Tibial artery (tissue), 4 donors: ENCODE measurements around the gene EPHB1.

Experiments used
- DNase-seq, 2 donors: peaks; one replicate each; pipeline ENCODE4 v3.0.0-alpha.2; 2019
- H3K27ac ChIP-seq, 2 donors: fragments of 200-600 bp; sonication (generic) in 1 of 2; 1 replicate in 1 of 2; 2 replicates in 1 of 2; pipeline ENCODE4 v1.5.1; 2018 to 2019; ENCODE audit warnings: mild to moderate bottlenecking in 1 of 2
- H3K27me3 ChIP-seq, 2 donors: fragments of 200-600 bp; sonication (generic) in 1 of 2; one replicate each; pipeline versions ENCODE4 v1.5.1 to v1.6.0; 2016 to 2019
- H3K36me3 ChIP-seq, 3 donors: fragments of 200-600 bp; sonication (generic) in 2 of 3; one replicate each; pipeline ENCODE4 v1.5.1; 2016 to 2019; ENCODE audit warnings: mild to moderate bottlenecking in 2 of 3
- H3K4me1 ChIP-seq, 4 donors: fragments of 200-600 bp; sonication (generic) in 2 of 4; 1 replicate in 3 of 4; 2 replicates in 1 of 4; pipeline ENCODE4 v1.5.1; 2016 to 2019
- H3K4me3 ChIP-seq, 2 donors: fragments of 200-600 bp; sonication (generic) in 1 of 2; 1 replicate in 1 of 2; 2 replicates in 1 of 2; pipeline ENCODE4 v1.5.1; 2018 to 2019; ENCODE audit warnings: mild to moderate bottlenecking in 2 of 2
- H3K9me3 ChIP-seq, 3 donors: fragments of 200-600 bp; sonication (generic) in 1 of 3; one replicate each; pipeline ENCODE4 v1.5.1; 2016 to 2019
- intact Hi-C: fragments of 100-400 bp; cut with DNase I; formaldehyde crosslinking; loops from one replicate; pipeline ENCODE4 v1.15.0; 2023; ENCODE audit warnings: low total_unique reads
- TF ChIP-seq, protein P1 (sequence below), 2 experiments: fragments of 200-600 bp in 1 of 2; fragments of 450-650 bp in 1 of 2; IDR thresholded peaks; one replicate each; pipeline ENCODE4 v1.5.1; 2017 to 2019; ENCODE audit warnings: antibody characterized with exemption in 2 of 2, mild to moderate bottlenecking in 1 of 2, moderate library complexity in 1 of 2

Gene EPHB1

GRCh38 chr3:134985864-134986715, 191.0 kb downstream of the EPHB1 start:
- no peak for DNase-seq
- Histone ChIP-seq H3K9me3 (no peaks in the 10 kb centered on the region), H3K27me3 (no peaks in the 10 kb centered on the region), H3K4me1 (no peaks in the 10 kb centered on the region), H3K4me3 (no peak overlapping the region), H3K27ac (no peak overlapping the region), H3K36me3 (no peaks in the 10 kb centered on the region)
- TF ChIP-seq, protein P1, sequence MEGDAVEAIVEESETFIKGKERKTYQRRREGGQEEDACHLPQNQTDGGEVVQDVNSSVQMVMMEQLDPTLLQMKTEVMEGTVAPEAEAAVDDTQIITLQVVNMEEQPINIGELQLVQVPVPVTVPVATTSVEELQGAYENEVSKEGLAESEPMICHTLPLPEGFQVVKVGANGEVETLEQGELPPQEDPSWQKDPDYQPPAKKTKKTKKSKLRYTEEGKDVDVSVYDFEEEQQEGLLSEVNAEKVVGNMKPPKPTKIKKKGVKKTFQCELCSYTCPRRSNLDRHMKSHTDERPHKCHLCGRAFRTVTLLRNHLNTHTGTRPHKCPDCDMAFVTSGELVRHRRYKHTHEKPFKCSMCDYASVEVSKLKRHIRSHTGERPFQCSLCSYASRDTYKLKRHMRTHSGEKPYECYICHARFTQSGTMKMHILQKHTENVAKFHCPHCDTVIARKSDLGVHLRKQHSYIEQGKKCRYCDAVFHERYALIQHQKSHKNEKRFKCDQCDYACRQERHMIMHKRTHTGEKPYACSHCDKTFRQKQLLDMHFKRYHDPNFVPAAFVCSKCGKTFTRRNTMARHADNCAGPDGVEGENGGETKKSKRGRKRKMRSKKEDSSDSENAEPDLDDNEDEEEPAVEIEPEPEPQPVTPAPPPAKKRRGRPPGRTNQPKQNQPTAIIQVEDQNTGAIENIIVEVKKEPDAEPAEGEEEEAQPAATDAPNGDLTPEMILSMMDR (IDR thresholded peaks at IDR 0.05): no peak
- intact Hi-C loops: no loop called here

DNA sequence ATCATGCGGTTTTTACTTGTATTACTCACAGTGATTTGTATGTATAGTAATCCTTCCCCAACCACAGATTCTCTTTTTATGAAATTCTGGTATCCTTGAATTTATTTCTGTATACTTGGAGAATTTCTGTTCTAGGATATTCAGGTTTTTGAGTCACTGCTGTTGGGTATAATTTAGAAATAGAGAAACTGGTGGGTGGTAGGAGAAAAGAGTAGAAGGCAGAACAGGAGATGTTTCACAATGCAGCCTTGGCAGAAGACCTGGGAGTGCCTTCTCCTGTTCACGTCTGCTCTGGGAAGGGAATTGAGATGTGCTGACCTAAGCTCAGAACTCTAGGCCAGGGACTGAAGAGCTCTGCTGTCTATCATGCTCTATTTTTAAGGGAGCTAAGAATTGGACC, 193.6 kb downstream of the EPHB1 start:
- Histone ChIP-seq H3K4me1 (no peaks in the 10 kb centered on the region), H3K9me3 (no peaks in the 10 kb centered on the region), H3K27ac (no peak overlapping the region), H3K27me3 (no peaks in the 10 kb centered on the region), H3K36me3 (no peaks in the 10 kb centered on the region), H3K4me3 (no peak overlapping the region)
- no peak for DNase-seq
- TF ChIP-seq, protein P1 (IDR thresholded peaks at IDR 0.05): no peak
- intact Hi-C loops: no loop called here

DNA sequence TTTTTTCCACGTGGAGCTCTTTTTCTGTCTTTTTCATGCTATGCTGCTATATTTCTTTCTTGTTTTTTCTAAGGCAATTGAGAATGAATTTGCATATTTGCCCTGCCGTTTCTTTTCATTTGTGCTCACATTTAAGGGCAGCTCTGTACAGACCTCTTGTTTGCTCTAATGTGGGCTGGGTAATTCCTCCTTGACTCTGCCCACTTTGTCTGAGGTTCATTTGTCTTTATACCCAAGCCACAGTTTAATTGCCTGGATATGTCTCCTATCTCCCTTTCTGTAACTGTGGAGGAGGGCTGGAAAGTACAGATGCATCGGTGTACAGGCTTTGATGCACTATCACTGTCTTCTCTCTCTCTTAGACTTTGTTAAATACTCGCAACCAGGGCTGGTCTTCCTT, 195.9 kb downstream of the EPHB1 start:
- no peaks in the 10 kb centered on the region for H3K9me3 ChIP-seq
- H3K27me3 ChIP-seq: no peaks in the 10 kb centered on the region
- DNase-seq: no peak
- intact Hi-C loops: no loop called here
- H3K4me3 ChIP-seq: no peak overlapping the region
- no peaks in the 10 kb centered on the region for H3K4me1 ChIP-seq
- TF ChIP-seq, protein P1 (IDR thresholded peaks at IDR 0.05): no peak
- H3K36me3 ChIP-seq: no peaks in the 10 kb centered on the region
- H3K27ac ChIP-seq: no peak overlapping the region

- no peaks in the 10 kb centered on the region for H3K9me3 ChIP-seq
- no peaks in the 10 kb centered on the region for H3K4me1 ChIP-seq
- no peaks in the 10 kb centered on the region for H3K27me3 ChIP-seq
- TF ChIP-seq, protein P1 (IDR thresholded peaks at IDR 0.05): no peak
- H3K27ac ChIP-seq: no peak overlapping the region
- no peak overlapping the region for H3K4me3 ChIP-seq
- intact Hi-C loops: no loop called here
- no peak for DNase-seq
- H3K36me3 ChIP-seq: no peaks in the 10 kb centered on the region
Measured at GRCh38 chr3:134991472-134992010, 196.5 kb downstream of the EPHB1 start.

GRCh38 chr3:134992180-134992579, 197.1 kb downstream of the EPHB1 start:
- Histone ChIP-seq H3K4me3 (no peak overlapping the region), H3K27me3 (no peaks in the 10 kb centered on the region), H3K4me1 (no peaks in the 10 kb centered on the region), H3K27ac (no peak overlapping the region), H3K9me3 (no peaks in the 10 kb centered on the region), H3K36me3 (no peaks in the 10 kb centered on the region)
- intact Hi-C loops: no loop called here
- TF ChIP-seq, protein P1 (IDR thresholded peaks at IDR 0.05): no peak
- DNase-seq: no peak
